MG63 (cell line): ENCODE results near the gene TSPAN19. TPM values are rescaled to one million over a fixed set of nuclear protein-coding genes. Genes with fewer than 3 reads are reported as not detected.

ENCODE experiments used
- DNase-seq: peaks from one replicate; pipeline ENCODE4 v3.0.0-alpha.2; 2020
- H3K27me3 ChIP-seq: fragments of 250-450 bp; sonication (Bioruptor Pico); 2 replicates; pipeline ENCODE4 v1.5.1; 2020; ENCODE audit warnings: mild to moderate bottlenecking, moderate library complexity
- H3K36me3 ChIP-seq: fragments of 250-450 bp; sonication (Bioruptor Pico); 2 replicates; pipeline ENCODE4 v1.5.1; 2020; ENCODE audit warnings: mild to moderate bottlenecking, moderate library complexity
- H3K4me3 ChIP-seq: fragments of 250-450 bp; sonication (Bioruptor Pico); 2 replicates; pipeline ENCODE4 v1.5.1; 2020; ENCODE audit warnings: mild to moderate bottlenecking, moderate library complexity
- H3K9me3 ChIP-seq: fragments of 250-450 bp; sonication (Bioruptor Pico); 2 replicates; pipeline ENCODE4 v1.5.1; 2020; ENCODE audit warnings: mild to moderate bottlenecking, moderate library complexity
- total RNA-seq: library from RNA; depleted of rRNA; stranded (reverse); fragments of >200 nt; shearing (Covaris generic); gene quantifications from 2 replicates; pipeline ENCODE4 v1.2.3, GENCODE V29; 2014; ENCODE audit warnings: low replicate concordance; rRNA removed

TSPAN19 gene
- not detected in 2 replicates for total RNA-seq

DNA sequence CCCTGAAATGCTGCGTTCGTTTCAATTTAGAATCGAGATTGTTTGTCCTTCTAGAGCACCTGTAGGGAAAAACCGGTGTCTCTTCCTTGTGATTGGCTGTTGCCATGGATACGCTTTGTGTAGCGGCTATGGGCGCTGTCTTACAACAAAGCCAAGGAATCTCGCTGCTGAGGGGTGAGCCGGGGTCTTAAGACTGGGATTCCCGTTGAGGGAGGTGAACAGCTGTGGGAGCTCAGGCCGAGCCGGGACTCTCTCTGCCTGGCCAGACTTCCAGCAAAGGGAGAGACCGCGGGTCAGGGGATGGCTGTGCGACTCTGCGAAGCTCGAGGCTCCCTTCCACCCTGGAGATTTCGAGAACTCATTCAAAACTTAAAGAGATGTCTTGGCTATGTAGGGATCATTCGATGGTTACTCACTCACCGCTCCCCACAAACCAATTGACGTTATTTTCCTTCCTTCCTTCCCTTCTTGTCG is at the start of gene TSPAN19, which contains the start of gene LRRIQ1:
Gene TSPAN19 (minus strand): TSS at position 44 of the 474 bp plus-strand sequence. CDS start 6,331 bp downstream, outside the sequence.
Gene LRRIQ1 (plus strand): TSS at position 118 of the 474 bp plus-strand sequence. CDS start 1,826 bp downstream, outside the sequence.
- H3K9me3 ChIP-seq, result no peaks in the 10 kb centered on the region
- H3K4me3 ChIP-seq, result peak within 1 kb of the TSS; percentile 50
- H3K27me3 ChIP-seq, result peaks cover 5% of the 10 kb centered on the region
- no peaks in the 10 kb centered on the region for H3K36me3 ChIP-seq
- peak; percentile 47 for DNase-seq

DNA sequence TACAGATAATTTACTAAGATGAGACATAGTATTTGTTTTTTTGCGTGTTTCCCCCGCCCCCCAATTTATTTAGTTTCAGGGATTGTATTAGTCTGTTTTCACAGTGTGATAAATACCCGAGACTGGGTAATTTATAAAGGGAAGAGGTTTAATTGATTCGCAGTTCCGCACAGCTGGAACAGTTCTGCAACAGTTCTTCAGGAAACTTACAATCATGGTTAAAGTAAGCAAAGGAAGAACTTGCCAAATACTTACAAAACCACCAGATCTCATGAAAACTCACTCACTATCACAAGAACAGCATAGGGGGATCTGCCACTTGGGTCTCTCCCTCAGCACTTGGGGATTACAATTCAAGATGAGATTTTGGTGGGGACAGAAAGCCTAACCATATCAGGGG is 49.0 kb upstream of the TSPAN19 start:
- Histone ChIP-seq H3K36me3 (no peaks in the 10 kb centered on the region), H3K4me3 (no peak overlapping the region), H3K9me3 (no peaks in the 10 kb centered on the region), H3K27me3 (no peaks in the 10 kb centered on the region)
- no peak for DNase-seq

DNA sequence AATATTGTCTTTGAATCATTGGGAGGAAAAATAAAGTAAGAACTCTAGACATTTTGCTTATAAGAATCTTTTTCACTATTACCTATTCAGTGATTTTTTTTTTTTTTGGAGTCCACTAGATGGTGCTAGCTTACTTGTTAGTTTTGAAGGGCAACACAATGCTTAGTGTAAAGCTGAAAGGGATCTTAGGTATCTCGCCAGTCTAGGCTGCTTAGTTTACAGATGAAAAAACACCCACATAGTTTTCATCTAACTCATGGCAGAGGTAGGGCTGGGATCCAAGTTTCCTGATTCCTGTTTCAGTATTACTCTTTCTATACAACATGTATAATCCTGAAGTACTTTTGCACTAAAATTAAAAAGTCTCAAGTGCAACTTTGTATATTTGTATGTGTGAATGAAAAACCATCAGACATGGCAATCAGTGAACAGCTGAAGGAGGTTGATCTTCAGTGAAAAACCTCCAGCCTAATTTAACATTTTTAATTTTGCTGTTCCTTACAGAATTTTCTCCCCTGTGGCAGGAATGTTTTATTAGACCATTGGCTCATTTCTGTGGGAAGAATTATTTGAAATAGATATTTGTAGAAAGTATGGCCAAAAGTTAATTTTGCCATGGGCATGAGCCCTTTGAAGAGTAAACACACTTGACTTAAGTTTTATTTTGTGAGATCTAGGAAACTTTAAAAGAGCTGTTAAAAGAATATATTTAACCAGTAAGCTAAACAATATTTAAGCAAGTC is 40.8 kb upstream of the TSPAN19 start:
- peak; percentile 52 for DNase-seq
- no peaks in the 10 kb centered on the region for H3K27me3 ChIP-seq
- no peak overlapping the region for H3K4me3 ChIP-seq
- no peaks in the 10 kb centered on the region for H3K9me3 ChIP-seq
- H3K36me3 ChIP-seq, result no peaks in the 10 kb centered on the region

DNA sequence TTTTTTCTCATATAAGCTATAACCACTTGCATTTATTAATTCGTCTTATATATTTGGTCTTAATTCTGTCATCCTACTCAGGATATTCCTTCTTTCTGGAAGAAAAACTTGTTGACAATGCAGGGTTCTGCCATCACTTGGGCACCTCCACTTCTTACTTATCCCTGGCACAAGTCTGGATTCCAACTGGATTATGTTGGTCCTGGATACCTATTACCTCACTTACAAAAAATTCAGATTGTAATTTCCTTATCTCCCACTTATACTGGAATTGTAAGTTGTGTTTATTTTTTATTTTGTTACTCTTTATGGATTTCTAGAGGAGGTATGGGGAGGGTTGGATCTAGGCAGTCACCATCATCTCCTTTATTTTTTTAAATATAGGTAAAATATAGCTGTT is 36.7 kb upstream of the TSPAN19 start:
- no peaks in the 10 kb centered on the region for H3K36me3 ChIP-seq
- no peak for DNase-seq
- no peaks in the 10 kb centered on the region for H3K27me3 ChIP-seq
- no peak overlapping the region for H3K4me3 ChIP-seq
- H3K9me3 ChIP-seq, result no peaks in the 10 kb centered on the region

DNA sequence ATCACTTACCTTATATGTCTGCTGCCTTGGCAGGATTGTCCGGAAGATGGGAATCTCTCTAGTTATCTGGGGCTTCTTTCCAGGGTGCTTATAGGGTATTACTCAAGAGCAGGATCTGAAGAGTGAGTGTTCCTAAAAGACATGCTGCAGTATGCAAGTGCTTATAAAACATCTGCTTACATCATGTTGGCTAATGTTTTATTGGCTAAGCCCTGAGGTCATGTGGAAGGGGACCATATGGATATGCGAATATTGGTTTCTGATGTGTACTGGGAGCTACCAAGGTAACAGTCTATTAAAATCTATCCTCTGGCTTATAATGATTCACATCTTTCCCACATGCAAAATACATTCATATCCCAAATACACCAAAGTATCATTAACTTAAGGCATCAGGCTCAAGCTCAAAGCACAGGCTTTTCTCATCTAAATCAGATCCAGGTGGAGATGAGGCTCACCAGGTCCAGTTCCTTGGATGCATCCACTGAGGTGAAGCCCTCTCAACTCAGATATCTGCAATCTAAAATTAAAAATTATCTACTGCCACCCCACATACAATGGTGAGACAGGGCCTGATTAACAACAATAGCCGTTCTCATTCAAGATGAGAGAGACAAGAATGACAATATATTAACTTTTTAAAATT is 29.9 kb upstream of the TSPAN19 start:
- no peak overlapping the region for H3K4me3 ChIP-seq
- DNase-seq, result no peak
- peaks cover under 1% of the 10 kb centered on the region; the same call in 1 of the 2 replicates for H3K27me3 ChIP-seq
- H3K36me3 ChIP-seq, result no peaks in the 10 kb centered on the region
- H3K9me3 ChIP-seq, result no peaks in the 10 kb centered on the region

DNA sequence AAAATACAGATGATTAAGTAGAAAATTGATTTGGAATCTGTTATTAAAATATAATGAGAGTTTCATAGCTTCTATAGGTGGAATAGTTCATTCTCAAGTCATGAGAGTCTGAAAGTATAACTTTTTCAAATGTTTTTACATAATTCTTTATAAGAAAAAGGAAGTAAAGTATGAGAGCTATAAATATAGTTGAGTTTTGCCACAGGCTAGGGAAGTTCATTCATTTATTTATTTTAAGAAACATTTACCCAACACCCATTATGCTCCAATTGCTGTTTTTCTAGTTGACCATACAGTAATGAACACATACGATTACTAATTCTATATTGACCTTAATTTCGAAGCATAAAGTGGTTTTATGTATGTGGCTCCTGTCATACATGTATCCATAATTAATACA is 24.8 kb upstream of the TSPAN19 start:
- peaks cover 3% of the 10 kb centered on the region; the same call in 1 of the 2 replicates for H3K27me3 ChIP-seq
- no peaks in the 10 kb centered on the region for H3K36me3 ChIP-seq
- no peak for DNase-seq
- H3K4me3 ChIP-seq, result no peak overlapping the region
- H3K9me3 ChIP-seq, result no peaks in the 10 kb centered on the region

DNA sequence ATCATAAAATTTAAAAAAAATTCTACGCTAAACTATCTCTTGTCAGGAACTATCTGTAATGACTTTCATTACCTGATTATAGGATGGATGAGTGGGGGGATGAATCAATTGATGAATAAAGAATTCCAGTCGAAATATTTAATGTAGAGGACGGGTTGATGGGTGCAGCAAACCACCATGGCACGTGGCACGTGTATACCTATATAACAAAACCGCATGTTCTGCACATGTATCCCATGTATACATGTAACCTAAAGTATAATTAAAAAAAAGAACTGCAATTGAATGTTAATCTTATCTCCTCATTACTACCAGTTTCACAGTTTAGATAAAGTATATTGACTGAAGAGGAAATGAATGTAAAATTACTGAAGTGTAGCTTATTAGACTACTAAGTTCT is 23.5 kb upstream of the TSPAN19 start:
- Histone ChIP-seq H3K36me3 (no peaks in the 10 kb centered on the region), H3K27me3 (peaks cover 6% of the 10 kb centered on the region), H3K9me3 (no peaks in the 10 kb centered on the region), H3K4me3 (no peak overlapping the region)
- DNase-seq, result no peak

DNA sequence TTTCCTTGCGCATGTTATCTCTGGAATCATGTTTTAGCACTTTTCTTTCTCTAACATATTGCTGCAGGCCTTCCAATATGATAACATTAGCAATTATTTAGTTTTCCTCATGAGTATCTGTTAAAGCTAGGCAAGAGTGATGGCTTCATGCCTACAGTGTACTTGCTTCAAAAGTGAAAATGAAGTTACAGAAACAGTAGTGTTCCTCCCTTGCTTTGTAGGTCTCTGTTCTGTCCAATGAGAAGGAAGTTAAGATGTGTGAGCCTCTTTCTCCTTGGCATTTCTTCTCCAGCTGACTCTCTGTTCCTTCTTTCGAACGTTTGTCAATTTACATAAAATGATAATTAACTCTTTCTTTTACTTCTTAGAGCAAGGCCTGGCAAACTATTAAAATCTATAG is 22.3 kb upstream of the TSPAN19 start:
- H3K36me3 ChIP-seq, result no peaks in the 10 kb centered on the region
- DNase-seq, result no peak

DNA sequence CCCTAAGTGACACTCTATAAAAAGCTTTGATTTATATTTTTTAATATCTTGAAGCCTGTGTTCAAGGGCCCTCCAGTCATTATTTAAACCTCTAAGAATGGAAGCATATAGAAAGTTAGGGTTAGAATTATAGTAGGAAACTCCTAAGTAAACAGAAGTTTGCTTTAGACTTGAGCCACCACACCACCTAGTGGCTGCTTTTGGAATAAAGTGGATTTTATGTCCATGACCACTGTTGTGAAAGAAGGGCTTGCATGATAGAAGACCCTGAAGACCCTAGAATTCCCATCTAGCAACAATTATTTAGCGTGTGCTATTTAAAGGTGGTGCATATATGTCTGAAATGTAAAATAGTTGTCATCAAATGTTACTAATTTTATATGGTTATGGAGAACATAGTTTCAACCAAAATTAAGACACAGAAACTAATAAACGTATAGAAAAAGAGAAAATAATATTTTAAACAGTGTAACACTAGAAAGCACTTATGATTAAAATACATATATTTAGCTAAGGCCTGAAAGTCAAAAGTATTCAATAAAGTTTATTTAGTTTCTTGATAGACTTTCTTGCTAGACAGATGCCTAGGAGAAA is 21.4 kb upstream of the TSPAN19 start:
- DNase-seq, result peak; percentile 2
- peaks cover 6% of the 10 kb centered on the region for H3K27me3 ChIP-seq
- H3K4me3 ChIP-seq, result no peak overlapping the region
- H3K9me3 ChIP-seq, result no peaks in the 10 kb centered on the region
- H3K36me3 ChIP-seq, result no peaks in the 10 kb centered on the region

More for the DNA sequence above, 22.3 kb upstream of the TSPAN19 start:
- Histone ChIP-seq H3K4me3 (no peak overlapping the region), H3K9me3 (no peaks in the 10 kb centered on the region), H3K27me3 (peaks cover 6% of the 10 kb centered on the region)

DNA sequence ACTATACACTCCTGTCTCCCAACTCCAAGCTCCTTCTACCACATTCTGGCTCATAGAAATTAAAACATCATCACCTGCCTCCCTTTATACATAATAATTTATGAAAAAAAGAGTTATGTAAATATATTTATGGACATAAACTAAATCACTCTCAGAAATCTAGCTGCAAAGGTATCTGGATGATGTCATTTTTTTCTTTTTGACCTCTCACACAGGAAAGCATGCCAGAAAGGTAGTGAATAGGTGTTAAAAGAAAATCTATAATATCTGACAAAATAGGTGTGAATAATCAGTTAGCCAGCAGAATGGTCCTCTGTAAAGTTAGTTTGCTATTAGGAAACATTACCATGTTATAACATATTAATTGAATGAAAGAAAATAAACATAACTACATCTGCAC is 7.8 kb upstream of the TSPAN19 start:
- H3K36me3 ChIP-seq, result no peaks in the 10 kb centered on the region
- H3K9me3 ChIP-seq, result no peaks in the 10 kb centered on the region
- no peak for DNase-seq
- H3K27me3 ChIP-seq, result 0 out of 2 replicates have a peak, but pooled peaks cover 3% of the 10 kb centered on the region
- no peak overlapping the region for H3K4me3 ChIP-seq

DNA sequence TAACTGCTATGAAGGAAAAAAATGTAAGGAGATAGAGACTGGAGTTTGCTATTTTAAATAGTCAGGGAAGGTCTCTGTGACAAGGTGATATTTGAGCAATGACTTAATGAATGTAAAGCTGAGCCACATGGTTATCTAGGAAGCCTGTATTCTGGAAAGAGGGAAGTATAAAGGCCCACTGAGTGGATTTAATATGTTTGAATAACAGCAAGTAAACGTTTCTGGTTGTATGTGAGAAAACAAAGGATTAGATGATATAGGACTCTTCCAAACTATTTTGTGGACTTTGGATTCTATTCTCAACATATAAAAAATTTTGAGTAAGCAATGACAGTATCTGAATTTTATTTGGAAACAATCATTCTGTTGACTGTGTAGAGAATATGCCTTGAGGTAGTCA is 5.3 kb upstream of the TSPAN19 start:
- Histone ChIP-seq H3K36me3 (no peaks in the 10 kb centered on the region), H3K4me3 (no peak overlapping the region), H3K27me3 (peaks cover 5% of the 10 kb centered on the region; the same call in 1 of the 2 replicates), H3K9me3 (no peaks in the 10 kb centered on the region)
- no peak for DNase-seq

DNA sequence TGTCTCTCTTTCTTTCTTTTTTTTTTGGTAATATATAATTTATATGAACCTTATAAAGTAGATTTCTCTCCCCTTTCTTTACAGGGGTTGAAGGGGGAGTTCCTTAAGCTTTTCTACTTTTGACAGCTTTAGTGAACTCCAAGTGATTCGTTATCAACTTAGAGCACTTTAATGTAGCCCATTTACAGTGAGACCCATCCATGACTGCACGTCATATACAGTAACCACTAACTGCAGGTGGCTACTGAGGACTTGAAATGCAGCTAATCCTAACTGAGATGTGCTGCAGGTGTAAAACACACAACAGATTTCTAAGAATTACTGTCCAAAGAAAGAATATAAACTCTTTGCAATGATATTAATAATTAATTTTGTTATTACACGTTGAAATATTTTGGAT is 656 bp upstream of the TSPAN19 start:
- DNase-seq, result no peak
- H3K27me3 ChIP-seq, result peaks cover 5% of the 10 kb centered on the region
- peak overlapping the region; percentile 50 for H3K4me3 ChIP-seq
- no peaks in the 10 kb centered on the region for H3K9me3 ChIP-seq
- H3K36me3 ChIP-seq, result no peaks in the 10 kb centered on the region

DNA sequence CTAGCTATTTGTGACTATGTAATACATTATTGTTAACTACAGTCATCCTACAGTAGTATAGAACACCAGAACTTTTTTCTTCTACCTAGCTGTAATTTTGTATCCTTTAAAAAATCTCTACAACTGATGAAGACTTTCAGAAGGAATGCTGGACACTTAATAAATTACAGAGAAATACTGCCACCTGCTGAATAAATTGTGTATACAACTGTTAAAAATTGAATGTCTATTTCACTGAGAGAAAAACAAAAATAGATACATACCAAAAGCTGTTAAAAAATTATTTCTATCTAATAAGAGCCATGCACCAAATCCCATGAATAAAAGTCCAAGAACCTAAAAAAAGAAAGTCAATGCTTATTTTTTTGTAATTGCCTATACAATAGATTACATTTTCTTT is 6.6 kb downstream of the TSPAN19 start:
- Histone ChIP-seq H3K36me3 (no peaks in the 10 kb centered on the region), H3K4me3 (no peak overlapping the region), H3K9me3 (no peaks in the 10 kb centered on the region), H3K27me3 (no peaks in the 10 kb centered on the region; the same call in 1 of the 2 replicates)
- no peak for DNase-seq

DNA sequence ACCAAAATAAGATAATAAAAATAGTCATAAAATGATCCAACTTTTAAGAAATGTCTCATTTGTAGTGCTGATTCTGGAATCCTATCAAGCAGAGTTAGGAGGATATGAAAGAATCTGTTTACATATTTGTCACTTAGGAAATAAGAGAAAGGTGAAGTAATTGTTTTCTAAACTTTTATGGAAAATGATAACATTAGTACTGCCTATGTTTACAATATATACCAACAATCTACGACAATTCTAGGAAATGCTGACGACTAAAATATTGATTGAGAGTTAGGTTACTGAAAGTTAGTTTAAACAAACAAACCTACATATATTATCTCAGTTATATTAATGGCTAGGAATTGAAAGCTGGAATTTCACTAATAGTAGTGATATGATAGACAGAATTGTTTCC is 18.0 kb downstream of the TSPAN19 start:
- no peaks in the 10 kb centered on the region for H3K9me3 ChIP-seq
- no peaks in the 10 kb centered on the region for H3K27me3 ChIP-seq
- H3K36me3 ChIP-seq, result no peaks in the 10 kb centered on the region
- DNase-seq, result no peak
- H3K4me3 ChIP-seq, result no peak overlapping the region

DNA sequence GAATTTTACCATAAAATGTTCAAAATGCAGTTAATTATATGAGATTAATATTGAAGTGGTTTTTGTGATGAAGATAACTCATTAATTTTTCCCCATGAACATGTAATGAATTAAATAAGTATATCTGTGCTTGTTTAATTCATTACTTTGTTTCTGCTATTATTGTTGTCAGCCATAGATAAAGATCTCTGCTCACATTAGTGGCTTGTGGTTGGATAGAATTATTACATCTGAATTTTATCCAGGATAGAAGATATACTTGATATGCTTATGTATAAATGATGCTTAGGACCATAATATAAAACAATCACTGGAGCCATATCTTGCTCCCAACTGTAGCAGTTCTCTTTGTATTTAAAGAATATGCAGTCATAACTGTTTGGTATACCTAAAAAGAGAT is 18.5 kb downstream of the TSPAN19 start:
- no peak for DNase-seq
- Histone ChIP-seq H3K4me3 (no peak overlapping the region), H3K27me3 (no peaks in the 10 kb centered on the region), H3K9me3 (no peaks in the 10 kb centered on the region), H3K36me3 (no peaks in the 10 kb centered on the region)

DNA sequence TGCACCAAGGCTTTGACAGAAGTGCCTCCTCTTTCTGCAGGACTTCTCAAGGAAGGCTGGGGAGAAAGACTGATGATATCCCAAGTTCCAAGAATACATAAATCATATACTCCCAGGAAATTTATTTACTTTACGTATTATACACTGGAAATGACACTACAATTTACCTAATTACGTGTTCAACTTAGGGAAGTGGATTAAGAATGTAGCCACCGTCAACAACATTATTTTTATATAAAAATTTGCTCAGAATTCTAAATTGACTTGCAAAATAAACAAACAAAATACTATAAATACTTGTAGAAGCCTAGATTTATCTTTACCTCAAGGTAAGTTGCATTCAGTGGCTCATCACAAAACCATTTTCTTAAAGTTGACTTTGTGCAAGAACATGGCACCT is 18.9 kb downstream of the TSPAN19 start:
- no peaks in the 10 kb centered on the region for H3K9me3 ChIP-seq
- no peak overlapping the region for H3K4me3 ChIP-seq
- H3K27me3 ChIP-seq, result no peaks in the 10 kb centered on the region
- no peaks in the 10 kb centered on the region for H3K36me3 ChIP-seq
- DNase-seq, result no peak

DNA sequence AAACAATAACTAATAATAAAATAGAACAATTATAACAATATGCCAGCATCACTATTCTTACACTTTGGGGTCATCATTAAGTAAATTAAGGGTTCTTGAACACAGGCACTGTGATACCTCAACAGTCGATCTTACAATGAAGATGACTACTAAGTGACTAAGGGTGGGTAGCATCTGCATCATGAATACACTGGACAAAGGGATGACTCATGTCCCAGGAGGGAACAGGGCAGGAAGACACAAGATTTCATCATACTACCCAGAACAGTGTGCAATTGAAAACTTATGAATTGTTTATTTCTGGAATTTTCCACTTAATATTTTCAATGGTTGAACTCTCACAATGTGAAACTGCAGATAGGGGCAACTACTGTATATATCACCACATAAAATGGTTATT is 19.7 kb downstream of the TSPAN19 start:
- H3K9me3 ChIP-seq, result no peaks in the 10 kb centered on the region
- DNase-seq, result peak; percentile 67
- no peaks in the 10 kb centered on the region for H3K36me3 ChIP-seq
- no peak overlapping the region for H3K4me3 ChIP-seq
- H3K27me3 ChIP-seq, result no peaks in the 10 kb centered on the region
